Measurements from ENCODE around the gene LRMDA.

LRMDA gene

DNA sequence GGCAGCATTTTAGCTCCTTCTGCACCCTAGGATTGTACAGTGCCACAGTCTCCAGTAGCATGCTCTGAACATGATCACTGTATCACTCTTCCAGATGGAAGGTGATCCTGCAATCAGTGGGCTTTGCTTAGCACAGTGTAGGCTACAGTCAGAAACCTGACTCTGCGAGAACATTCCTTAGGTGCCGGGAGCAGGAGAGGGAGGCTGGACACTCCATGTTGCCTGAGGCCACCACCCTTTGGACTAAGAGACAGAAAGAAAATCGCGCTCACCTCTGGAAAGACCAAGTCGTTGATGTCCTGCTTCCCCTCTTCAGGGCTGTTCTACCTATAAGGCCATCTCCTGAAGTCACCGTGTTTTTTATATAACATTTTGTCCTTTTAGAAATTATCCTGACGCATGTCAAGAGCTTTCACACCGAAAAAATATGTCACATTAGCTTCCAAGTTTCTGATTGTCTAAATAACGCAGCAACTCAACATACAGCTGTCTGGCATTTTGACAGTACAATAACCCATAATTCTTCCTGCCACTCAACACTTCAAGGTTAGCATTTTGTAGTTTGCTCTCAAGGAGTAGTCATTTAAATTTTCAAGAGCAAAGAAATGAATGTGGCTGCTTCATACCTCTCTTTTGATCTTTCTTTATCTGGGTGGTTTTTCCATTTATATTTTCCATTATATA is 563.1 kb downstream of the LRMDA start:
- no peaks in the 10 kb centered on the region for H3K9me3 Mint-ChIP-seq
- no peak for DNase-seq
- no peaks in the 10 kb centered on the region for H3K36me3 Mint-ChIP-seq
- H3K4me1 Mint-ChIP-seq: no peaks in the 10 kb centered on the region
- CTCF ChIA-PET: no interaction called here
- H3K4me3 Mint-ChIP-seq: no peak overlapping the region
- H3K27me3 Mint-ChIP-seq: no peaks in the 10 kb centered on the region
- no peak overlapping the region for H3K27ac Mint-ChIP-seq

DNA sequence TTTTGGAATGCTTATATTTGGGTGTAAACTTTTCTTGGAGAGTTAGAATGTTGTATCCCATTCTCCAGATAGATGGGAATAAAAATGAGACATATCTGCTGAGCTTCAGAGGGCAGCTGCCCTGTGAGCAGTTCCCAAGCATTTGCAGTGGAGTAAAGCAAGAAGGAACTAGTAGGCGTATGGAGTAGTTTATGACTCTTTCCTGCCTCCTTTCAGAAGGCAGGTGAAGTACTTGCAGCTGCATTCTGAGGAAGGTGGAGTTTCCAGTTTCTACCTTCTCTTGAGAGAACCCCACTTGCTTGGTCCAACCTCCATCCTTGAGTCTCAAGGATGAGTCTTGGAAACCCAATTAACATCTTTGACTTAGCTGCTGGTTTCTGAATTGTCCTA is 563.6 kb downstream of the LRMDA start:
- Mint-ChIP-seq H3K27me3 (no peaks in the 10 kb centered on the region), H3K4me3 (no peak overlapping the region), H3K9me3 (no peaks in the 10 kb centered on the region), H3K4me1 (no peaks in the 10 kb centered on the region), H3K27ac (no peak overlapping the region), H3K36me3 (no peaks in the 10 kb centered on the region)
- CTCF ChIA-PET: no interaction called here
- DNase-seq: no peak

DNA sequence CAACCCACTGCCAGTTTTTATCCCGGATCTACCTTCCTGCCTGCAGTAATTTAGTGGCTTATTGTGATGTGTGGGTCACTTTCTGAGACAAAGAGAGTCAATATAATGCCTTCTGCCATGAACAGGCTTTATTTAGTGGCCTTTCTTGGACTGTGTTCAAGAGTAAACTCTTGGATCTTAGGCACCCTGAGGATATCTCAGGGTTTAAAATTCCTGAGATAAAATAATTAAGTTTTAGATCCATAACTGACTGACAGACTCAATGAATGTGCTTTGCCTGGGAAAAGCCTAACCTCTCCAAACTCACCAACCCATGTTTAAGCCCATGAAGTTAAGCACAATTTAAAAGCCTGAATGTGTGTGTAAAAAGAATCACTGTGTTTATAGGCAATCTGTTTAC is 564.3 kb downstream of the LRMDA start:
- H3K9me3 Mint-ChIP-seq: no peaks in the 10 kb centered on the region
- CTCF ChIA-PET: no interaction called here
- H3K27ac Mint-ChIP-seq: no peak overlapping the region
- H3K4me3 Mint-ChIP-seq: no peak overlapping the region
- no peaks in the 10 kb centered on the region for H3K4me1 Mint-ChIP-seq
- no peak for DNase-seq
- no peaks in the 10 kb centered on the region for H3K27me3 Mint-ChIP-seq
- H3K36me3 Mint-ChIP-seq: no peaks in the 10 kb centered on the region

DNA sequence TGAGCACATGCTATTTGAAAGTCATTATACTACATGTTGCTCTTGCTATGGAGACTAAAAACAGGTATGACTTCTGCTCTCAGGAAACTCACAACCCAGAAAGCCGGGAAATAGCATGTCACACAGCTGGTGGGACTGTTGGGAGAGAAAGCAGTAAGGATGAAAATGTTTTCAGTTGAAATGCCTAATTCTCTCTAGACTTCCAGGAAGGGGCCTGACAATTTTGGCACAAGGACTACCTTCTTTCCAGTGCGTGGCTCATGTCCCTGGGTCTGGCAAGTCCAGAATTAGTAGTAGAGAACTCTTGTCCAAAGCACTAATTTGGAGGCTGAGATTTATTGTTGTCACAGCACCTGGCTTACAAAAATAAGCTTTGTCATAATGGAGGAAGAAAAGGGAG is 567.6 kb downstream of the LRMDA start:
- Mint-ChIP-seq H3K27ac (no peak overlapping the region), H3K4me1 (no peaks in the 10 kb centered on the region), H3K4me3 (no peak overlapping the region), H3K36me3 (no peaks in the 10 kb centered on the region), H3K9me3 (no peaks in the 10 kb centered on the region), H3K27me3 (no peaks in the 10 kb centered on the region)
- no peak for DNase-seq
- CTCF ChIA-PET: no interaction called here

DNA sequence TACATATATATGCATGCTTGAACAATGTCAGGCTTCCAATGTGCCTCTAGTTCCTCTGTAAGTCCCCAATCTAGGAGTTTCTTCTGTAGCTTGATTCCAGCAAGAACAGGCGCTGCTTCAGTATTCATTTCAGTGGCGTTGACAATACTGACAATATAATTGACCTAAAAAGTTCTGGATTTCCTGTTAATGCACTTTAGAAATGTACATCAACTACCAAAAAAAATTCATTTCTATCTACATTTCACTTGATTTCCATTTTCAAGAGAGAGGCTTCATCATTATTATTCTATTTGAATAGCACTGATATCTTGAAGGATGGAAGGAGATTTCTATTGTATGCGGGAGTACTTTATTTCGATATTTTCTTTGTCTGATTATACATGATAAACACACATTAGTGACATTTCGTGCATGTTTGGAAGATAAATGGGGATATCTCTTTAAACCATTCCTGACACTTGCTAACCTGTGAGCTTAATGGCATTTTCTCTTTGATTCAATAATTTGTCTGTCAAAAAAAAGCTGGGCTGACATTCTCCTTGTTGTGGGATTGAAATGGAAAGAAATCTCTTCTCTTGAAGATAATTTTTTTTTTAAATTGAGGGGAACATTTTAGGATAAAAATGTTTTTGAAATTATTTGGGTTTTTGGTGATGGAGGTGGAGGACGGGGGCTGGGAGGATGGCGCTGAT is 568.2 kb downstream of the LRMDA start:
- H3K4me3 Mint-ChIP-seq: no peak overlapping the region
- CTCF ChIA-PET: no interaction called here
- no peaks in the 10 kb centered on the region for H3K36me3 Mint-ChIP-seq
- no peaks in the 10 kb centered on the region for H3K4me1 Mint-ChIP-seq
- no peak overlapping the region for H3K27ac Mint-ChIP-seq
- H3K9me3 Mint-ChIP-seq: no peaks in the 10 kb centered on the region
- H3K27me3 Mint-ChIP-seq: no peaks in the 10 kb centered on the region
- DNase-seq: no peak

DNA sequence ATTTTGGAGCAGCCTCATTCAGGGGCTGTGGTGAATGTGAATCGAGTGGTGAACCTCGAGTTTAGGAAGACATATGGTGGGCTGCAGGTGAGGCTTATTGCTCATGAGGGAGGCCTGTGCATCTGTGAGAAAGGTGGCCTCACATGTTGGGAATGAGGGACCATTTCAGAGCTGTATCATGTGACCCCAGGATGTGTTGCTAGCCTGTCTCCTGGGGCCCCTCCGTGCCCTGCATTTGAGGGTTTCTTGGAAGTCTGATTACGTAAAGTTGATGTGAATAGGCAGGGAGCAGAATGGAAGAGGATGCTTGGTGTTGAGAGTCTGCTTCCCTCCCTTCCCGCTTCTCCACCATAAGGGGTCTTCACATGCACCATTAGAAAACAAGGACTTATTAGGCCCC is 569.1 kb downstream of the LRMDA start:
- DNase-seq: no peak
- H3K36me3 Mint-ChIP-seq: no peaks in the 10 kb centered on the region
- no peak overlapping the region for H3K4me3 Mint-ChIP-seq
- no peaks in the 10 kb centered on the region for H3K9me3 Mint-ChIP-seq
- no peaks in the 10 kb centered on the region for H3K27me3 Mint-ChIP-seq
- H3K4me1 Mint-ChIP-seq: no peaks in the 10 kb centered on the region
- no peak overlapping the region for H3K27ac Mint-ChIP-seq
- CTCF ChIA-PET: no interaction called here

DNA sequence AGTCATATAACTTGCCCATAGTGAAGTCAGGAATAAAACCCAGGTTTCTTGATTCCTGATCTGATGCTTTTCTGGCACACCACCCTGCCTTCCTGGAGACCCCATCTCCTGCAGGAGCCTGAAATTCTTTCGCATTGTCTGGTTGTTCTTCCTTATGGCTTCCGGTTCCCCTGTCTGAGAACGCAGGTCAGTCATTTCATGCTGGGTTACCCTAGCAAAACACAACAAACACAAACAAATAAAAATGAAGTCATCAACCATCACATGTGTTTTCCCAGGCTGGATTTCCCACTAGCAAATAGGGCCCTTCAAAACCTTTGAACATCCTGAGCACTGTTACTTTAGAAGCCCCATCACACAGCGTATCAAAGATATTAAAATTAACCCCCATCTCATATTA is 569.6 kb downstream of the LRMDA start:
- H3K9me3 Mint-ChIP-seq: no peaks in the 10 kb centered on the region
- CTCF ChIA-PET: no interaction called here
- H3K4me3 Mint-ChIP-seq: no peak overlapping the region
- DNase-seq: no peak
- H3K36me3 Mint-ChIP-seq: no peaks in the 10 kb centered on the region
- no peaks in the 10 kb centered on the region for H3K4me1 Mint-ChIP-seq
- H3K27ac Mint-ChIP-seq: no peak overlapping the region
- no peaks in the 10 kb centered on the region for H3K27me3 Mint-ChIP-seq

DNA sequence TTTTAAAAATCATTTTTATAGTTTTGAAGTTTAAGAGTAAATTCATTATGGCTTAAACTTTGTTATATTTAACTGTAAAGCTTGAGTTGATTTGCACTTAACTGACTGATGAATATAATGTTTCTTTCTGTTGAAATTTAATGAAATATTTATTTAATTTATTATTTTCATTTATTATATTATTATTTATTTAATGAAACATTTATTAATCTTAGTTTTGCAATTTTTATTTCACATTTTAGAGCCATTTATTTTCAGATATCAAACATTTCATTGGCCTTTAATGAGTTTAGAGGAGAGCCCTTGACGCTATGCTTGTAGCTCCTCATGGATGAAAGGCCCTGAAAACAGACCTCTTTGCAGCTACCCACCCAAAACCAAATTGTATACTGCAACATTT is 570.0 kb downstream of the LRMDA start:
- no peaks in the 10 kb centered on the region for H3K36me3 Mint-ChIP-seq
- H3K27me3 Mint-ChIP-seq: no peaks in the 10 kb centered on the region
- no peak for DNase-seq
- CTCF ChIA-PET: no interaction called here
- no peak overlapping the region for H3K4me3 Mint-ChIP-seq
- no peaks in the 10 kb centered on the region for H3K4me1 Mint-ChIP-seq
- H3K27ac Mint-ChIP-seq: no peak overlapping the region
- H3K9me3 Mint-ChIP-seq: no peaks in the 10 kb centered on the region

DNA sequence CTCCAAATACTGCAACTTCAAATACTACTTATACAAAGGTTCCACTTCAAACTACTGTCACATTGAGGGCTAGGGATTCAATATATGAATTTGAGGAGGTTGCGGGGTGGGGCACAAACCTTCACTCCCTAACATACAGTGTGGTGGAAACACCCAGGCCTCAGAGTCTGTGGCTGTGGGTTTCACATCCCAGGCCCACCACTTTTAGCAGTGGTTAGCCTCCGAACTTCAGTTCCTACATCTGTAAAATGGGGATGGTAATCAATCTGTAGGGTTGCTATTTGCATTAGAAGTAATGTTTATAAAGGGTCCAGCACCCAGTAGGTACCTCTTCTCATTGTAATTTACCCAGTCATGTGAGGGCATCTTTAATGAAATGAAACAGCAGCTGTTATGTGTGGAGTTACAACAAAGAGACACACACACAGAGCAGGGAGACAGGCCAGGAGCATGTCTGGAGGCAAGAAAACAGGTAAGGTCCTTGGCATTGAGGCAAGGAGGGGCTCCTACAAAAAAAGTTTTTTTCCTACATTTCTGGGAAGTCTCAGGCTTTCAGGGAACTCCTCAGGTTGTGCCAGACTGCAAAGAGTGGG is 570.9 kb downstream of the LRMDA start:
- H3K36me3 Mint-ChIP-seq: no peaks in the 10 kb centered on the region
- H3K27ac Mint-ChIP-seq: no peak overlapping the region
- H3K9me3 Mint-ChIP-seq: no peaks in the 10 kb centered on the region
- H3K4me1 Mint-ChIP-seq: no peaks in the 10 kb centered on the region
- no peak for DNase-seq
- CTCF ChIA-PET: no interaction called here
- H3K4me3 Mint-ChIP-seq: no peak overlapping the region
- H3K27me3 Mint-ChIP-seq: no peaks in the 10 kb centered on the region

DNA sequence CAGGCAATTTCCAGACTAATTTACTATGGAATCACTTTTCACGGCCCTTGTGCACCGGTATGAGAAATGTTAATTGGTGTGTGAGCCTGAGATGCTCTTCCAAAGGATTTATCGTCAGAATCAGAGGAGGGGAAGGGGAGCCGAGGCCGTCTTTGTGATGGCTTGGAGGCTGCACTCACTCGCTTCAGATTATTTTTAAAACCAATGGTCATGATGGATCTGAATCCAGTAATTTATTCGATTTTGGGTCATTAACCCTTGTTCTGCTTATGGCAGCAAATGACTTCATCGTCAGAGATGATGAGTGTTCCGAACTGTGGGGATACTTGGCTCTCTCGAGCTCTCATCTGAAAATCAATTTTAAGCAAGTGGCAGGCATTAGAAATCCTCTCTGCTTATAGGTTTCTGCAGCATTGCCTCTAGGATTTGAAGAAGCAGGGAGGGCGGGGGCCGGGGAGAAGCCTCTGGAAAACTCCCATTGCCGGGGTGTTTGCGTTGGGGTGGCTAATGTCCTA is 576.3 kb downstream of the LRMDA start:
- Mint-ChIP-seq H3K27ac (no peak overlapping the region), H3K4me1 (no peaks in the 10 kb centered on the region), H3K9me3 (no peaks in the 10 kb centered on the region), H3K4me3 (no peak overlapping the region), H3K36me3 (no peaks in the 10 kb centered on the region), H3K27me3 (no peaks in the 10 kb centered on the region)
- CTCF ChIA-PET: no interaction called here
- DNase-seq: no peak

DNA sequence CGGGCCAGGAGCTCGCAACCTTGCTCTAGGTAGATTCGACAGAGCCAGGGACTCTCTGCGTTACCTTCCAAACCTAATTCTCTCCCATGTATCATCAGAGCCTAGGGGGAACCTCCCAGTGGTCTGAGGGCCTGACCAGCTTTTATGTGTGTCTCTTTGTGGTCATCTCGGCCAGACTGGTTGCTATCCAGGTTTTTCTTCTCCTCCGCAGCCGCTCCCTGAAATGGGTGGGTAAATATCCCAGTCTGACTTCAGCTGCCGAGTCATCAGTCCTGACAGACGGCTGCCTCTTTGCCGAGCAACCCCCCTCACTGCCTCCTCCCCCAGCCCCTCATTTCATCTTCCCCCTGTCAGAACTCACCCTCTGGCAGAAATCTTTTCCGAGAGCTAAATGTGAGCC is 578.1 kb downstream of the LRMDA start:
- Mint-ChIP-seq H3K36me3 (no peaks in the 10 kb centered on the region), H3K4me3 (no peak overlapping the region), H3K27ac (no peak overlapping the region), H3K4me1 (no peaks in the 10 kb centered on the region), H3K9me3 (no peaks in the 10 kb centered on the region), H3K27me3 (no peaks in the 10 kb centered on the region)
- DNase-seq: no peak
- CTCF ChIA-PET: no interaction called here

DNA sequence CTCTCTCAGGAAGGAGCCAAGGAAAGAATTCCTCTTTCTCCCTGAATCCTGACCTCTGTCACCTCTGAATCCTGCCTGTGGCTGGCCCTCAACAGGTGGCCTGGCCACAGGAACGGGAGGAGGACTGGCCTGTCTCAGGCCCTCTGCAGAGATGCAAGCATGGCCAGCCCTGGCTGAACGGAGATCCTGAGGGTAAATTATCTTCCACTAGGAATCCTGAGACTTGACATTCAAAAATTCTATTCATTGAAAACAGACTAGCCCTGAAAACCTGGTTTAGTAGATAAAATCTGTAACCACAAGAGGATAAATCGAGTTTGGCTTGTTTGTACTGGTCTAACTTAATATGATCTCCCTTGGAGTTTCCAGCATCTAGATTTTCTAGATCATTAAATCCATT is 579.3 kb downstream of the LRMDA start:
- no peak overlapping the region for H3K4me3 Mint-ChIP-seq
- no peaks in the 10 kb centered on the region for H3K4me1 Mint-ChIP-seq
- no peak overlapping the region for H3K27ac Mint-ChIP-seq
- no peaks in the 10 kb centered on the region for H3K36me3 Mint-ChIP-seq
- no peaks in the 10 kb centered on the region for H3K9me3 Mint-ChIP-seq
- no peaks in the 10 kb centered on the region for H3K27me3 Mint-ChIP-seq
- CTCF ChIA-PET: no interaction called here
- DNase-seq: no peak

DNA sequence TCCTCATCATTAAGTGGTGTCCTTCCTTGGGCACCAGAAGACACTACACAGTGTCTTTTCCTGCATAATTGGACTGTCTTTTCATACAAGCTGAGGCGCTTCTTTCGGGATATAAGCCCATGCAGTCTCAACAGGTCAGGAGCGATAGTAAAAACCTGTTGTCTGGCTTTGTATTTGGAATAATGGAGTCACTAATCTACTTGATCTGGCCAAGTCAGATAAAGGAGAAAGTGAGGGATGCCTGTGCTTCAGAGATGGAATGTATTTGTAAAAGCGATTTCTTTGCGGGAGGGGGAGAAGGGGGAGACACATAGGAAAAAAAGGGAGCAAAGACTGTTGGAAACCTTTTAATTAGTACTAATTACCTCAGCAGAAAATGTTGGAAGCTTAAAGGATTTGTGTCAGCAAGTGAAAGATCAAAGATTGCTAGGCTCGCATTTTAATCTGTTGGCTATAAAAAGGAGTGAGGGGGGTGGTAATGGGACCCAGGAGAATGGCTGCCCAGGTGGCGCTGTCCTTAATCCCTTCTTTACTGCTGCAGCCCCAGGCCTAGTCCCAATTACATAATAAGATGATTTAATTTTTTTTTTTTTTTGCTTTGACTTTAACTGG is 581.4 kb downstream of the LRMDA start:
- Mint-ChIP-seq H3K27me3 (no peaks in the 10 kb centered on the region), H3K9me3 (no peaks in the 10 kb centered on the region), H3K4me3 (no peak overlapping the region), H3K36me3 (no peaks in the 10 kb centered on the region), H3K4me1 (no peaks in the 10 kb centered on the region), H3K27ac (no peak overlapping the region)
- DNase-seq: no peak
- CTCF ChIA-PET: no interaction called here

DNA sequence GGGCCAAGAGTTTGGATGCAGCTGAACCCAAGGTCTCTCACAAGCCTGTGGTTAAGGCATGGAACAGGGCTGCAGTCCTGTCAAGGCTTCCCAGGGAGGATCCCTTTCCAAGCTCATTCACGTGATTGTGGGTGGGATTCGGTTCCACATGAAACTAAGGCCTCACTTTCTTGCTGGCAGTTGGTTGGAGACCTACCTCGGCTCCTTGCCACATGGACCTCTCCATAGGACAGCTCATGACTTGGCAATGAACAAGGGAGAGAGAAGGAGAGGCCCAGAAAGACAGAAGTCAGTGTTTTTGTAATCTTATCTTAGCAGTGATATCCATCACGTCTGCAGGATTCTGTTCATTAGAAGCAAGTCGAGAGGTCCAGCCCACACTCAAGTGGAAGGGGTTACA is 583.8 kb downstream of the LRMDA start:
- no peak overlapping the region for H3K4me3 Mint-ChIP-seq
- no peaks in the 10 kb centered on the region for H3K4me1 Mint-ChIP-seq
- no peak for DNase-seq
- CTCF ChIA-PET: no interaction called here
- H3K9me3 Mint-ChIP-seq: no peaks in the 10 kb centered on the region
- no peaks in the 10 kb centered on the region for H3K36me3 Mint-ChIP-seq
- H3K27ac Mint-ChIP-seq: no peak overlapping the region
- no peaks in the 10 kb centered on the region for H3K27me3 Mint-ChIP-seq
